Gastrocnemius medialis (tissue), 4 donors: ENCODE results near the gene SNAPC2. TPM values are rescaled to one million over a fixed set of nuclear protein-coding genes. Genes with fewer than 3 reads are reported as not detected.

ENCODE experiments used
- ATAC-seq, 2 donors: fragments of 150-250 bp; one replicate each; pipeline ENCODE4 v1.9.1; 2016
- DNase-seq, 2 donors: peaks; one replicate each; pipeline ENCODE4 v3.0.0-alpha.2; 2019
- H3K27ac ChIP-seq, 4 donors: fragments of 200-600 bp; sonication (generic); 1 replicate in 1 of 4; 2 replicates in 3 of 4; pipeline ENCODE4 v1.5.1; 2016 to 2018; ENCODE audit warnings: mild to moderate bottlenecking in 2 of 4, moderate library complexity in 1 of 4
- H3K27me3 ChIP-seq, 3 donors: fragments of 200-600 bp; sonication (generic) in 2 of 3; 1 replicate in 1 of 3; 2 replicates in 2 of 3; pipeline versions ENCODE4 v1.5.1 to v1.6.0; 2016 to 2019; ENCODE audit warnings: mild to moderate bottlenecking in 1 of 3, moderate library complexity in 1 of 3
- H3K36me3 ChIP-seq, 2 donors: fragments of 200-600 bp; sonication (generic) in 1 of 2; one replicate each; pipeline ENCODE4 v1.5.1; 2017 to 2018
- H3K4me1 ChIP-seq, 2 donors: fragments of 200-600 bp; sonication (generic) in 1 of 2; one replicate each; pipeline ENCODE4 v1.5.1; 2016 to 2017; ENCODE audit warnings: mild to moderate bottlenecking in 2 of 2
- H3K4me3 ChIP-seq, 4 donors: fragments of 200-600 bp; sonication (generic) in 3 of 4; 1 replicate in 1 of 4; 2 replicates in 3 of 4; pipeline ENCODE4 v1.5.1; 2016 to 2019; ENCODE audit warnings: mild to moderate bottlenecking in 2 of 4
- H3K9me3 ChIP-seq, 3 donors: fragments of 200-600 bp; sonication (generic) in 2 of 3; 1 replicate in 1 of 3; 2 replicates in 2 of 3; pipeline ENCODE4 v1.5.1; 2016 to 2019
- POLR2A ChIP-seq, 2 donors: fragments of 450-650 bp; IDR thresholded peaks; one replicate each; pipeline ENCODE4 v1.6.1; 2017; ENCODE audit warnings: antibody characterized with exemption in 2 of 2, mild to moderate bottlenecking in 2 of 2, moderate library complexity in 2 of 2
- in situ Hi-C, 4 donors: fragments of 200-750 bp; cut with MboI; loops; one replicate each; pipeline versions ENCODE4 v1.15.0 to v1.8.0; 2017; ENCODE audit warnings: low sequenced_read_pairs in 4 of 4
- intact Hi-C: fragments of 100-400 bp; cut with DNase I; formaldehyde crosslinking; loops from one replicate; pipeline ENCODE4 v1.15.1; 2023; ENCODE audit warnings: low total_unique reads
- total RNA-seq, 4 donors: library from RNA; depleted of rRNA; stranded (reverse); fragments of >200 nt; gene quantifications; one replicate each; pipeline versions ENCODE4 v1.1.0 to v1.2.3, GENCODE V29; 2016
- TF ChIP-seq, protein P1 (sequence below), 5 experiments: fragments of 450-650 bp in 3 of 5; fragments of 200-600 bp in 2 of 5; sonication (generic) in 2 of 5; IDR thresholded peaks in 4 of 5; conservative IDR thresholded peaks in 1 of 5; 1 replicate in 4 of 5; 2 replicates in 1 of 5; pipeline ENCODE4 v1.5.1; 2016 to 2019; ENCODE audit warnings: antibody characterized with exemption in 5 of 5, mild to moderate bottlenecking in 3 of 5, moderate library complexity in 3 of 5

The SNAPC2 gene
- total RNA-seq, 4 donors from 2014 or later, result 4.6 to 10.9 (median 7.1) TPM

DNA sequence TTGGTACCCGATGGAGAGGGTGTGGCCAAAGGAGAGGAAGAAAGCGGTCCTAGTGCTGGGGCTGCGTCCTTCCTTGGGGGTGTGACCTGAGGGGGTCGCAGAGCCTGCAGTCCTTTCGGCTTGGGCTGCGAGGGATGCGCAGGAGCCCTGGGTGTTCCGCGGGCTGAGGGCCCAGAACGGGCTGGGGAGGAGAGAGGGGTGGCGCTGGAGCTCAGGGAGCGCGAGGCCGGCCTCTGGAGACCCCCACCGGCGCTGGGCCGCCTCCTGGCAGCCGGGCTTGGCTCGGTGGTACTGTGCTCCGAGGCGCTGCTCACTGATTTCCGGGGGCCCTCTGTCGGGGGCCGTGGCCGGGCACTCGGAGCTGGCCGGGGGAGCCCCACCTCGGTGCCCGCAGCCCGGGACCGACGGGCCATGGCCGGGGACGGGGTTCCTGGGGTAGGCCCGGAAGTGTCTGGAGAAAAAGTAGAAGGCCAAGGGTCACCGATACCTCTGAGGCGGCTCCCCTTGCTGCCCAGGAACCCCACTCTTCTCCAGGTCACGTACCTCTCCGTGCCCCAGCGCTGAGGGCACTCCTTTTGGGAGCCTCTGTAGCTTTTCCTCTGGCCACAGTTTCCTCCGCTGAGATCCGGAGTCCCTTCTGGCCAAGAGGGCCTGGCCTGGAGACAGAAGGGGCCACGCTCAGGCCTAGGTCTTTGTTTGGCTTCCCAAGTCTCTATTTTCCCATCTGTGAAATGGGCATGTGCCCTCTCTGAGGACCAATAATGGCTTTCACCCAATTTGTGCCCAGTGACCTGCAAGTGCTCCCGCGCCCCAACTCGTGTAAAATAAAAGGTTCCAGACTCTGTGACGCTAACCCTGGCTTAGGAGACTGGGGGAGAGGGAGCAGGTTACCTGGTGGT is 47.6 kb upstream of the SNAPC2 start:
- H3K27ac ChIP-seq, result no peak overlapping the region
- no peak for ATAC-seq
- peaks cover 7 to 8% of the 10 kb centered on the region in 2 donors for H3K4me1 ChIP-seq
- H3K4me3 ChIP-seq, result no peak overlapping the region
- peaks cover 49 to 50% (median 49%) of the 10 kb centered on the region in 3 donors for H3K27me3 ChIP-seq
- DNase-seq, result no peak
- intact Hi-C loops, result no loop called here
- H3K36me3 ChIP-seq, result no peaks in the 10 kb centered on the region
- in situ Hi-C loops, result no loop called here
- H3K9me3 ChIP-seq, result no peaks in the 10 kb centered on the region
- no peak for TF ChIP-seq POLR2A (IDR thresholded peaks at IDR 0.05)
- TF ChIP-seq, protein P1, sequence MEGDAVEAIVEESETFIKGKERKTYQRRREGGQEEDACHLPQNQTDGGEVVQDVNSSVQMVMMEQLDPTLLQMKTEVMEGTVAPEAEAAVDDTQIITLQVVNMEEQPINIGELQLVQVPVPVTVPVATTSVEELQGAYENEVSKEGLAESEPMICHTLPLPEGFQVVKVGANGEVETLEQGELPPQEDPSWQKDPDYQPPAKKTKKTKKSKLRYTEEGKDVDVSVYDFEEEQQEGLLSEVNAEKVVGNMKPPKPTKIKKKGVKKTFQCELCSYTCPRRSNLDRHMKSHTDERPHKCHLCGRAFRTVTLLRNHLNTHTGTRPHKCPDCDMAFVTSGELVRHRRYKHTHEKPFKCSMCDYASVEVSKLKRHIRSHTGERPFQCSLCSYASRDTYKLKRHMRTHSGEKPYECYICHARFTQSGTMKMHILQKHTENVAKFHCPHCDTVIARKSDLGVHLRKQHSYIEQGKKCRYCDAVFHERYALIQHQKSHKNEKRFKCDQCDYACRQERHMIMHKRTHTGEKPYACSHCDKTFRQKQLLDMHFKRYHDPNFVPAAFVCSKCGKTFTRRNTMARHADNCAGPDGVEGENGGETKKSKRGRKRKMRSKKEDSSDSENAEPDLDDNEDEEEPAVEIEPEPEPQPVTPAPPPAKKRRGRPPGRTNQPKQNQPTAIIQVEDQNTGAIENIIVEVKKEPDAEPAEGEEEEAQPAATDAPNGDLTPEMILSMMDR (IDR thresholded peaks at IDR 0.05 in 4 of 5, conservative IDR thresholded peaks at IDR 0.05 in 1 of 5), result no peak

- H3K9me3 ChIP-seq, result no peaks in the 10 kb centered on the region
- H3K4me1 ChIP-seq, result peaks cover 5 to 7% of the 10 kb centered on the region in 2 donors
- in situ Hi-C loops (no loop called here), intact Hi-C loops (no loop called here)
- TF ChIP-seq, protein P1 (IDR thresholded peaks at IDR 0.05 in 4 of 5, conservative IDR thresholded peaks at IDR 0.05 in 1 of 5), result no peak
- no peak for TF ChIP-seq POLR2A (IDR thresholded peaks at IDR 0.05)
- ATAC-seq (no peak), DNase-seq (no peak)
- no peak overlapping the region for H3K27ac ChIP-seq
- H3K4me3 ChIP-seq, result no peak overlapping the region
- no peaks in the 10 kb centered on the region for H3K36me3 ChIP-seq
- peaks cover 40 to 42% (median 41%) of the 10 kb centered on the region in 3 donors for H3K27me3 ChIP-seq
Observed at GRCh38 chr19:7873304-7874075, 46.6 kb upstream of the SNAPC2 start.

GRCh38 chr19:7874076-7874896 is 45.9 kb upstream of the SNAPC2 start, which contains the start of gene PRR36:
Gene PRR36, minus strand, starts transcription at chr19:7874390. Its CDS starts 701 bp downstream, at chr19:7873689.
- intact Hi-C loops (no loop called here), in situ Hi-C loops (no loop called here)
- Histone ChIP-seq H3K27ac (no peak within 1 kb of the TSS), H3K36me3 (no peaks in the 10 kb centered on the region), H3K9me3 (no peaks in the 10 kb centered on the region), H3K27me3 (peaks cover 35 to 38% (median 37%) of the 10 kb centered on the region in 3 donors), H3K4me1 (peaks cover 0 to 6% of the 10 kb centered on the region in 2 donors), H3K4me3 (peak within 1 kb of the TSS in 1 of 4 donors; percentile 19)
- DNase-seq (no peak), ATAC-seq (no peak)
- TF ChIP-seq, protein P1 (IDR thresholded peaks at IDR 0.05 in 4 of 5, conservative IDR thresholded peaks at IDR 0.05 in 1 of 5), result no peak
- no peak for TF ChIP-seq POLR2A (IDR thresholded peaks at IDR 0.05)

GRCh38 chr19:7874897-7875273 is 45.3 kb upstream of the SNAPC2 start:
- peaks cover 35 to 38% (median 37%) of the 10 kb centered on the region in 3 donors for H3K27me3 ChIP-seq
- DNase-seq, result no peak
- in situ Hi-C loops, result no loop called here

More at GRCh38 chr19:7874897-7875273, 45.3 kb upstream of the SNAPC2 start:
- Histone ChIP-seq H3K4me3 (peak overlapping the region in 1 of 4 donors; percentile 19), H3K9me3 (no peaks in the 10 kb centered on the region), H3K4me1 (peaks cover 0 to under 1% of the 10 kb centered on the region in 2 donors), H3K36me3 (no peaks in the 10 kb centered on the region), H3K27ac (no peak overlapping the region)
- intact Hi-C loops, result no loop called here
- ATAC-seq, result no peak
- TF ChIP-seq, protein P1 (IDR thresholded peaks at IDR 0.05 in 4 of 5, conservative IDR thresholded peaks at IDR 0.05 in 1 of 5), result no peak
- no peak for TF ChIP-seq POLR2A (IDR thresholded peaks at IDR 0.05)
